Measurements from ENCODE around the gene LRRFIP2. TPM values are rescaled to one million over a fixed set of nuclear protein-coding genes. Genes with fewer than 3 reads are reported as not detected.
"Not testable (repeated sequence)": the region's sequence is repeated elsewhere in the genome, so short reads cannot be mapped to it uniquely, and the experiment has no call there.

The LRRFIP2 gene
- total RNA-seq, 1 donor from 2014 or later, result 33.9 TPM

GRCh38 chr3:37042712-37043111, 131.7 kb downstream of the LRRFIP2 start:
- H3K27ac ChIP-seq (ENCODE audit: low read depth, low read length), result not testable (repeated sequence)

GRCh38 chr3:37041546-37042195, 132.7 kb downstream of the LRRFIP2 start:
- peaks cover 12 to 17% (median 13%) of the 10 kb centered on the region in 3 donors for H3K4me1 ChIP-seq (ENCODE audit: control insufficient read depth in 3 of 3, insufficient read depth in 3 of 3, low read length in 3 of 3)
- H3K27ac ChIP-seq (ENCODE audit: low read depth, low read length), result no peak overlapping the region
- no peak overlapping the region for H3K4me3 ChIP-seq (ENCODE audit: low read length in 3 of 3)
- H3K27me3 ChIP-seq (ENCODE audit: control insufficient read depth in 3 of 3, insufficient read depth in 3 of 3, low read length in 3 of 3), result no peaks in the 10 kb centered on the region
- H3K36me3 ChIP-seq (ENCODE audit: control insufficient read depth in 3 of 3, insufficient read depth in 3 of 3, low read length in 3 of 3), result peaks cover 6 to 32% (median 25%) of the 10 kb centered on the region in 3 donors
- no peak overlapping the region for H3K9ac ChIP-seq (ENCODE audit: low read depth in 1 of 3, low read length in 3 of 3)
- no peaks in the 10 kb centered on the region for H3K9me3 ChIP-seq (ENCODE audit: control insufficient read depth in 3 of 3, low read length in 3 of 3)

More at GRCh38 chr3:37042712-37043111, 131.7 kb downstream of the LRRFIP2 start:
- not testable (repeated sequence) for H3K9ac ChIP-seq (ENCODE audit: low read depth in 1 of 3, low read length in 3 of 3); H3K4me3 ChIP-seq (ENCODE audit: low read length in 3 of 3); H3K27me3 ChIP-seq (ENCODE audit: control insufficient read depth in 3 of 3, insufficient read depth in 3 of 3, low read length in 3 of 3); H3K9me3 ChIP-seq (ENCODE audit: control insufficient read depth in 3 of 3, low read length in 3 of 3)
- Histone ChIP-seq H3K36me3 (ENCODE audit: control insufficient read depth in 3 of 3, insufficient read depth in 3 of 3, low read length in 3 of 3) (peaks cover 12 to 40% (median 30%) of the 10 kb centered on the region in 3 donors), H3K4me1 (ENCODE audit: control insufficient read depth in 3 of 3, insufficient read depth in 3 of 3, low read length in 3 of 3) (peaks cover 12 to 17% (median 13%) of the 10 kb centered on the region in 3 donors)

GRCh38 chr3:37040231-37040630, 134.2 kb downstream of the LRRFIP2 start:
- Histone ChIP-seq H3K27ac (ENCODE audit: low read depth, low read length) (no peak overlapping the region), H3K9me3 (ENCODE audit: control insufficient read depth in 3 of 3, low read length in 3 of 3) (no peaks in the 10 kb centered on the region), H3K4me1 (ENCODE audit: control insufficient read depth in 3 of 3, insufficient read depth in 3 of 3, low read length in 3 of 3) (peaks cover 12 to 17% (median 13%) of the 10 kb centered on the region in 3 donors), H3K27me3 (ENCODE audit: control insufficient read depth in 3 of 3, insufficient read depth in 3 of 3, low read length in 3 of 3) (no peaks in the 10 kb centered on the region), H3K9ac (ENCODE audit: low read depth in 1 of 3, low read length in 3 of 3) (no peak overlapping the region), H3K4me3 (ENCODE audit: low read length in 3 of 3) (no peak overlapping the region), H3K36me3 (ENCODE audit: control insufficient read depth in 3 of 3, insufficient read depth in 3 of 3, low read length in 3 of 3) (peaks cover 6 to 35% (median 31%) of the 10 kb centered on the region in 3 donors)

GRCh38 chr3:37039161-37039846, 135.1 kb downstream of the LRRFIP2 start:
- no peak overlapping the region for H3K9ac ChIP-seq (ENCODE audit: low read depth in 1 of 3, low read length in 3 of 3)
- peaks cover 12 to 17% (median 13%) of the 10 kb centered on the region in 3 donors for H3K4me1 ChIP-seq (ENCODE audit: control insufficient read depth in 3 of 3, insufficient read depth in 3 of 3, low read length in 3 of 3)
- no peaks in the 10 kb centered on the region for H3K9me3 ChIP-seq (ENCODE audit: control insufficient read depth in 3 of 3, low read length in 3 of 3)
- H3K36me3 ChIP-seq (ENCODE audit: control insufficient read depth in 3 of 3, insufficient read depth in 3 of 3, low read length in 3 of 3), result peaks cover 6 to 32% (median 28%) of the 10 kb centered on the region in 3 donors
- H3K27me3 ChIP-seq (ENCODE audit: control insufficient read depth in 3 of 3, insufficient read depth in 3 of 3, low read length in 3 of 3), result no peaks in the 10 kb centered on the region
- no peak overlapping the region for H3K27ac ChIP-seq (ENCODE audit: low read depth, low read length)
- H3K4me3 ChIP-seq (ENCODE audit: low read length in 3 of 3), result peak overlapping the region in 1 of 3 donors; percentile 24

- no peak overlapping the region for H3K4me3 ChIP-seq (ENCODE audit: low read length in 3 of 3)
- H3K36me3 ChIP-seq (ENCODE audit: control insufficient read depth in 3 of 3, insufficient read depth in 3 of 3, low read length in 3 of 3), result peaks cover 10 to 32% (median 31%) of the 10 kb centered on the region in 3 donors
- H3K27ac ChIP-seq (ENCODE audit: low read depth, low read length), result no peak overlapping the region
- H3K9ac ChIP-seq (ENCODE audit: low read depth in 1 of 3, low read length in 3 of 3), result no peak overlapping the region
- H3K4me1 ChIP-seq (ENCODE audit: control insufficient read depth in 3 of 3, insufficient read depth in 3 of 3, low read length in 3 of 3), result peaks cover 12 to 21% (median 16%) of the 10 kb centered on the region in 3 donors
- H3K27me3 ChIP-seq (ENCODE audit: control insufficient read depth in 3 of 3, insufficient read depth in 3 of 3, low read length in 3 of 3), result no peaks in the 10 kb centered on the region
- H3K9me3 ChIP-seq (ENCODE audit: control insufficient read depth in 3 of 3, low read length in 3 of 3), result no peaks in the 10 kb centered on the region
Measured at GRCh38 chr3:37037352-37037751, 137.0 kb downstream of the LRRFIP2 start.

GRCh38 chr3:37032961-37033360, 141.4 kb downstream of the LRRFIP2 start:
- no peak overlapping the region for H3K4me3 ChIP-seq (ENCODE audit: low read length in 3 of 3)
- H3K27me3 ChIP-seq (ENCODE audit: control insufficient read depth in 3 of 3, insufficient read depth in 3 of 3, low read length in 3 of 3), result no peaks in the 10 kb centered on the region
- peak overlapping the region; percentile 14 for H3K27ac ChIP-seq (ENCODE audit: low read depth, low read length)
- H3K4me1 ChIP-seq (ENCODE audit: control insufficient read depth in 3 of 3, insufficient read depth in 3 of 3, low read length in 3 of 3), result peaks cover 35 to 40% (median 38%) of the 10 kb centered on the region in 3 donors
- peaks cover 4 to 25% (median 19%) of the 10 kb centered on the region in 3 donors for H3K36me3 ChIP-seq (ENCODE audit: control insufficient read depth in 3 of 3, insufficient read depth in 3 of 3, low read length in 3 of 3)
- no peak overlapping the region for H3K9ac ChIP-seq (ENCODE audit: low read depth in 1 of 3, low read length in 3 of 3)
- H3K9me3 ChIP-seq (ENCODE audit: control insufficient read depth in 3 of 3, low read length in 3 of 3), result no peaks in the 10 kb centered on the region

GRCh38 chr3:37031096-37031682, 143.2 kb downstream of the LRRFIP2 start:
- Histone ChIP-seq H3K4me3 (ENCODE audit: low read length in 3 of 3) (no peak overlapping the region), H3K4me1 (ENCODE audit: control insufficient read depth in 3 of 3, insufficient read depth in 3 of 3, low read length in 3 of 3) (peaks cover 35 to 43% (median 41%) of the 10 kb centered on the region in 3 donors), H3K9ac (ENCODE audit: low read depth in 1 of 3, low read length in 3 of 3) (no peak overlapping the region), H3K27me3 (ENCODE audit: control insufficient read depth in 3 of 3, insufficient read depth in 3 of 3, low read length in 3 of 3) (no peaks in the 10 kb centered on the region), H3K9me3 (ENCODE audit: control insufficient read depth in 3 of 3, low read length in 3 of 3) (no peaks in the 10 kb centered on the region), H3K27ac (ENCODE audit: low read depth, low read length) (peak overlapping the region; percentile 69), H3K36me3 (ENCODE audit: control insufficient read depth in 3 of 3, insufficient read depth in 3 of 3, low read length in 3 of 3) (peaks cover 7 to 26% (median 20%) of the 10 kb centered on the region in 3 donors)

- no peaks in the 10 kb centered on the region for H3K27me3 ChIP-seq (ENCODE audit: control insufficient read depth in 3 of 3, insufficient read depth in 3 of 3, low read length in 3 of 3)
- H3K4me3 ChIP-seq (ENCODE audit: low read length in 3 of 3), result no peak overlapping the region
- H3K27ac ChIP-seq (ENCODE audit: low read depth, low read length), result peak overlapping the region; percentile 69
- H3K9ac ChIP-seq (ENCODE audit: low read depth in 1 of 3, low read length in 3 of 3), result peak overlapping the region in 1 of 3 donors; percentile 40
- peaks cover 35 to 43% (median 41%) of the 10 kb centered on the region in 3 donors for H3K4me1 ChIP-seq (ENCODE audit: control insufficient read depth in 3 of 3, insufficient read depth in 3 of 3, low read length in 3 of 3)
- H3K9me3 ChIP-seq (ENCODE audit: control insufficient read depth in 3 of 3, low read length in 3 of 3), result no peaks in the 10 kb centered on the region
- peaks cover 11 to 28% (median 23%) of the 10 kb centered on the region in 3 donors for H3K36me3 ChIP-seq (ENCODE audit: control insufficient read depth in 3 of 3, insufficient read depth in 3 of 3, low read length in 3 of 3)
Measured at GRCh38 chr3:37030588-37030987, 143.8 kb downstream of the LRRFIP2 start.

- peaks cover 12 to 30% (median 26%) of the 10 kb centered on the region in 3 donors for H3K36me3 ChIP-seq (ENCODE audit: control insufficient read depth in 3 of 3, insufficient read depth in 3 of 3, low read length in 3 of 3)
- H3K27ac ChIP-seq (ENCODE audit: low read depth, low read length), result peak overlapping the region; percentile 69
- H3K4me1 ChIP-seq (ENCODE audit: control insufficient read depth in 3 of 3, insufficient read depth in 3 of 3, low read length in 3 of 3), result peaks cover 35 to 43% (median 41%) of the 10 kb centered on the region in 3 donors
- no peaks in the 10 kb centered on the region for H3K9me3 ChIP-seq (ENCODE audit: control insufficient read depth in 3 of 3, low read length in 3 of 3)
- no peaks in the 10 kb centered on the region for H3K27me3 ChIP-seq (ENCODE audit: control insufficient read depth in 3 of 3, insufficient read depth in 3 of 3, low read length in 3 of 3)
- no peak overlapping the region for H3K4me3 ChIP-seq (ENCODE audit: low read length in 3 of 3)
- H3K9ac ChIP-seq (ENCODE audit: low read depth in 1 of 3, low read length in 3 of 3), result peak overlapping the region in 1 of 3 donors; percentile 36
Measured at GRCh38 chr3:37029516-37030163, 144.7 kb downstream of the LRRFIP2 start.
